GM23338 (cell line): ENCODE data around the gene SWT1. TPM values are rescaled to one million over a fixed set of nuclear protein-coding genes. Genes with fewer than 3 reads are reported as not detected.

Experiments
- ATAC-seq: fragments of 200-7000 bp; cut with Tn5 transposase; 3 replicates; pipeline ENCODE4 v1.9.1; 2020
- DNase-seq: peaks from one replicate; pipeline ENCODE4 v3.0.0-alpha.2; 2015; ENCODE audit warnings: low spot score
- H2AFZ ChIP-seq: fragments of 200-600 bp; sonication (generic); 2 replicates; pipeline ENCODE4 v1.8.0; 2016; ENCODE audit warnings: antibody characterized with exemption, mild to moderate bottlenecking, moderate library complexity
- H3F3A ChIP-seq: fragments of 200-600 bp; sonication (generic); replicated peaks from 2 replicates; pipeline ENCODE4 v1.8.0; 2017; ENCODE audit warnings: antibody characterized with exemption, mixed run types, low read depth
- H3K27ac ChIP-seq: fragments of 200-600 bp; sonication (generic); 2 replicates; pipeline ENCODE4 v1.6.1; 2016; ENCODE audit warnings: low read depth
- H3K27me3 ChIP-seq: fragments of 200-600 bp; sonication (generic); 2 replicates; pipeline ENCODE4 v1.8.0; 2016; ENCODE audit warnings: mild to moderate bottlenecking, mixed run types, moderate library complexity; ENCODE audit not compliant: insufficient read depth
- H3K36me3 ChIP-seq: fragments of 200-600 bp; sonication (generic); 2 replicates; pipeline ENCODE4 v1.8.0; 2016; ENCODE audit warnings: mild to moderate bottlenecking; ENCODE audit not compliant: insufficient read depth
- H3K4me1 ChIP-seq: fragments of 200-600 bp; sonication (generic); 2 replicates; pipeline ENCODE4 v1.8.0; 2016; ENCODE audit warnings: mild to moderate bottlenecking, moderate library complexity; ENCODE audit not compliant: insufficient read depth
- H3K4me2 ChIP-seq: fragments of 200-600 bp; sonication (generic); 2 replicates; pipeline ENCODE4 v1.7.1; 2017; ENCODE audit warnings: mixed run types
- H3K4me3 ChIP-seq: fragments of 200-600 bp; sonication (generic); 2 replicates; pipeline ENCODE4 v1.6.1; 2016; ENCODE audit warnings: mixed run types
- H3K79me2 ChIP-seq: fragments of 200-600 bp; sonication (generic); replicated peaks from 2 replicates; pipeline ENCODE4 v1.8.0; 2017; ENCODE audit warnings: mild to moderate bottlenecking; ENCODE audit not compliant: insufficient read depth
- H3K9me2 ChIP-seq: fragments of 200-600 bp; sonication (generic); 2 replicates; pipeline ENCODE4 v1.8.0; 2017; ENCODE audit not compliant: insufficient read depth
- H4K20me1 ChIP-seq: fragments of 200-600 bp; sonication (generic); replicated peaks from 2 replicates; pipeline ENCODE4 v1.8.0; 2017; ENCODE audit warnings: mild to moderate bottlenecking; ENCODE audit not compliant: insufficient read depth
- H3K27ac Mint-ChIP-seq: 2 replicates; pipeline ENCODE4 v1.8.0; 2020; ENCODE audit warnings: inconsistent platforms, mild to moderate bottlenecking, moderate library complexity, mixed read lengths
- H3K27me3 Mint-ChIP-seq: 3 replicates; pipeline ENCODE4 v1.8.0; 2022; ENCODE audit warnings: low read depth, mild to moderate bottlenecking, moderate library complexity, mixed read lengths, inconsistent platforms; ENCODE audit not compliant: insufficient read depth, poor library complexity
- H3K36me3 Mint-ChIP-seq: 3 replicates; pipeline ENCODE4 v1.8.0; 2021; ENCODE audit warnings: low read depth, mild to moderate bottlenecking, inconsistent platforms, moderate library complexity, mixed read lengths
- H3K4me1 Mint-ChIP-seq: 3 replicates; pipeline ENCODE4 v1.8.0; 2020; ENCODE audit warnings: mild to moderate bottlenecking, inconsistent platforms, mixed read lengths
- H3K4me3 Mint-ChIP-seq: 3 replicates; pipeline ENCODE4 v1.8.0; 2021; ENCODE audit warnings: moderate library complexity, mild to moderate bottlenecking, inconsistent platforms, mixed read lengths
- H3K9me3 Mint-ChIP-seq: 3 replicates; pipeline ENCODE4 v1.8.0; 2020; ENCODE audit warnings: moderate library complexity, mild to moderate bottlenecking, inconsistent platforms, mixed read lengths
- CREB1 ChIP-seq: fragments of 250-450 bp; sonication (Bioruptor Pico); IDR thresholded peaks from 2 replicates; pipeline ENCODE4 v1.5.0; 2020; ENCODE audit warnings: low read depth, mild to moderate bottlenecking, moderate library complexity
- POLR2AphosphoS5 ChIP-seq: IDR thresholded peaks from 2 replicates; pipeline ENCODE4 v1.6.1; 2016; ENCODE audit warnings: antibody characterized with exemption, low read depth
- ZNF462 ChIP-seq: fragments of 250-450 bp; sonication (Bioruptor Pico); IDR thresholded peaks from 2 replicates; pipeline ENCODE4 v1.5.0; 2020; ENCODE audit warnings: mild to moderate bottlenecking, moderate library complexity
- polyA plus RNA-seq: library from polyadenylated mRNA; unstranded; fragments of >200 nt; fragmentation: Nextera tagmentation; extraction: Ambion mirVana; gene quantifications from 2 replicates; pipeline ENCODE4 v1.2.1, GENCODE V29; 2016
- total RNA-seq: library from RNA; depleted of rRNA; stranded (reverse); fragments of >200 nt; shearing (Covaris generic); gene quantifications from 2 replicates; pipeline ENCODE4 v1.2.3, GENCODE V29; 2014
- TF ChIP-seq, protein P1 (sequence below): IDR thresholded peaks from one replicate; pipeline ENCODE4 v1.6.1; 2018; ENCODE audit warnings: antibody characterized with exemption; ENCODE audit not compliant: unreplicated experiment

SWT1 gene
- total and polyA plus RNA-seq, 2 experiments from 2014 or later, result 3.6 to 5.7 TPM

DNA sequence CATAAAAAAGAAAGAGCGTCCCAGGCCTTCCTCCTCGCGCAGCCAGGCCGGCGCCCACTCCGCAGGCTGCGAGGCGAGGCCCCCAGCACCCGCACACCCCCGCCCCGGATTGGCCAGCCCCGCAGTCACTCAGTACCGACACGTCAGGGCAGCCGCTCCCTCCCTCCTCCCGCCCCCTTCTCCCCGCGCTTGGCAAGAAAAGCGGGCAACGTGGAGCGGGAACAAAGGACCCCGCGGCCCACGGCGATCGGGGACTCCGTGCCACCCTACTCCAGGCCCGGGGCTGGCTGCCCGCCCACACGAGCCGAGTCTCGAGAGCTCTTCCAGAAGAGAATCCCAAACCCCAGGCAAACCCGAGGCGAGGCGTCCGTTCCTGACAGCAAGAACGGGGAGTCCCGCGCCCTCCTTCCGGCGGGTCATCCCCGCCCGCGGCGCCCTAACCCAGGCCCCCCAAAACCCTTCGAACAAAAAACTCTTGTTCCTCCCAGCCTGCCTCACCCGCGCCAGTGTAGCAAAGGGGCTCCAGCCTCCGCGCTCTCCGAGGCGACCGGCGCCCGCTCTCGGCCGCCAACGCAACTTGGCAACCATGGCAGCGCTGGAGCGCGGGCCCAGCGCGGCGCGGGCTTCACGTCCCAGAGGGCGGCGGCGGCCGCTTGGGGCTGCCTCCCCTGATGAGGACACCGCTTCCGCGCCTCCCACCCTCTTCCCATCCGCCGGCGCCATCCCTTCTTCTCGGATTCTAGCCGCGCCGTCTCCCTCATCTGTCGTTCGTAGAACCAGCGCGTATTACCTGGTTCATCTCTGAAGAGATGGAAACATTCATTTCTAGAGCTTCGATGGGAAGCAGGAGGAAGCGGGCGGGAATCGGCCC is 159.4 kb downstream of the SWT1 start:
- Histone ChIP-seq H2AFZ (no peak overlapping the region), H3K9me2 (no peaks in the 10 kb centered on the region), H3K27ac (peak overlapping the region; percentile 84; the same call in 1 of the 2 replicates), H3K79me2 (peaks cover 63% of the 10 kb centered on the region), H3K27me3 (no peaks in the 10 kb centered on the region), H3K4me3 (peak overlapping the region; percentile 90), H4K20me1 (peaks cover 22% of the 10 kb centered on the region), H3F3A (0 out of 2 replicates have a peak, but pooled peaks cover 6% of the 10 kb centered on the region), H3K4me2 (peak overlapping the region; percentile 90), H3K4me1 (peaks cover 37% of the 10 kb centered on the region), H3K36me3 (no peaks in the 10 kb centered on the region; the same call in none of the 2 replicates)
- DNase-seq (peak; percentile 92), ATAC-seq (peak; percentile 75)
- Mint-ChIP-seq H3K36me3 (peaks cover 28% of the 10 kb centered on the region), H3K27me3 (peaks cover 10% of the 10 kb centered on the region), H3K4me1 (peaks cover 40% of the 10 kb centered on the region), H3K4me3 (peak overlapping the region; percentile 97), H3K9me3 (peaks cover 11% of the 10 kb centered on the region), H3K27ac (peak overlapping the region; percentile 98)
- no peak for TF ChIP-seq ZNF462 (CRISPR knock-in tag)
- peak; percentile 88 for TF ChIP-seq CREB1 (CRISPR knock-in tag)
- TF ChIP-seq, protein P1, sequence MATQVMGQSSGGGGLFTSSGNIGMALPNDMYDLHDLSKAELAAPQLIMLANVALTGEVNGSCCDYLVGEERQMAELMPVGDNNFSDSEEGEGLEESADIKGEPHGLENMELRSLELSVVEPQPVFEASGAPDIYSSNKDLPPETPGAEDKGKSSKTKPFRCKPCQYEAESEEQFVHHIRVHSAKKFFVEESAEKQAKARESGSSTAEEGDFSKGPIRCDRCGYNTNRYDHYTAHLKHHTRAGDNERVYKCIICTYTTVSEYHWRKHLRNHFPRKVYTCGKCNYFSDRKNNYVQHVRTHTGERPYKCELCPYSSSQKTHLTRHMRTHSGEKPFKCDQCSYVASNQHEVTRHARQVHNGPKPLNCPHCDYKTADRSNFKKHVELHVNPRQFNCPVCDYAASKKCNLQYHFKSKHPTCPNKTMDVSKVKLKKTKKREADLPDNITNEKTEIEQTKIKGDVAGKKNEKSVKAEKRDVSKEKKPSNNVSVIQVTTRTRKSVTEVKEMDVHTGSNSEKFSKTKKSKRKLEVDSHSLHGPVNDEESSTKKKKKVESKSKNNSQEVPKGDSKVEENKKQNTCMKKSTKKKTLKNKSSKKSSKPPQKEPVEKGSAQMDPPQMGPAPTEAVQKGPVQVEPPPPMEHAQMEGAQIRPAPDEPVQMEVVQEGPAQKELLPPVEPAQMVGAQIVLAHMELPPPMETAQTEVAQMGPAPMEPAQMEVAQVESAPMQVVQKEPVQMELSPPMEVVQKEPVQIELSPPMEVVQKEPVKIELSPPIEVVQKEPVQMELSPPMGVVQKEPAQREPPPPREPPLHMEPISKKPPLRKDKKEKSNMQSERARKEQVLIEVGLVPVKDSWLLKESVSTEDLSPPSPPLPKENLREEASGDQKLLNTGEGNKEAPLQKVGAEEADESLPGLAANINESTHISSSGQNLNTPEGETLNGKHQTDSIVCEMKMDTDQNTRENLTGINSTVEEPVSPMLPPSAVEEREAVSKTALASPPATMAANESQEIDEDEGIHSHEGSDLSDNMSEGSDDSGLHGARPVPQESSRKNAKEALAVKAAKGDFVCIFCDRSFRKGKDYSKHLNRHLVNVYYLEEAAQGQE, result no peak
- TF ChIP-seq POLR2AphosphoS5, result peak; percentile 57
